GM12892 (cell line): ENCODE results near the gene CD79B.
"Not testable (repeated sequence)": the region's sequence is repeated elsewhere in the genome, so short reads cannot be mapped to it uniquely, and the experiment has no call there.

Source experiments
- POLR2A ChIP-seq: IDR thresholded peaks from 2 replicates; pipeline ENCODE4 v1.6.1; 2011; ENCODE audit warnings: low read depth, low read length, control low read depth
- POLR2AphosphoS5 ChIP-seq: IDR thresholded peaks from 2 replicates; pipeline ENCODE4 v1.6.1; 2011; ENCODE audit warnings: low read depth, low read length, control low read depth
- TAF1 ChIP-seq: IDR thresholded peaks from 2 replicates; pipeline ENCODE4 v1.6.1; 2011; ENCODE audit warnings: low read depth, mild to moderate bottlenecking, control low read depth, low read length, borderline replicate concordance

DNA sequence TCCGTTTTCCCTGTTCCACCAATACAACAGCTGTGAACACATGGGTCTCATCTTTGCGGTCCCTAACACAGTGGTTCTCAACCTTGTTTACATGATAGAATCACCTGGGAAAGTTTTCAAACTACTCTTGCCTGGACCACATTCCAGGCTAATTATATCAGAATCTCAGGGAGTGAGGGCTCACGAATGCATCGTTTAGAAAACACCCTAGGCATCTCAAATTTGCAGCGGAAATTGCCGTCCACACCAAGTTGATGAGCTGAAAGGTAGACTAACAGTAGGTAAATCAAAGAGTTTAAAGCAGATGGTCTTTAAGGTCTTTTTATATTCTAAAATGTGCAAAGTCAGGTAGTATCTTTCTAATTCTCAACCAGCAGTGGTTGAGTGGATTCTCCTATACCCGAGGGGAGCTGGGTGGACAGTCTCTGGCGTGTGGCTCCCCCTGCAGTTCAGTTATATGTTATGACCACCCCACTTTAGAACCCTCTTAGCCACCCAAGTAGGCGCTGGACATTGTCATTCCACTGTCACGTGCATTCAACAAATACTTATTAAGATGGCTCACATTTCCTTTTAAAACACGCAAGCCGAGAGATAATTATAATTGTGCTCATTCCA is 24.9 kb downstream of the CD79B start:
- TF ChIP-seq POLR2A, POLR2AphosphoS5, TAF1: not testable (repeated sequence)
